ENCODE results near the gene CDH16.

The CDH16 gene

DNA sequence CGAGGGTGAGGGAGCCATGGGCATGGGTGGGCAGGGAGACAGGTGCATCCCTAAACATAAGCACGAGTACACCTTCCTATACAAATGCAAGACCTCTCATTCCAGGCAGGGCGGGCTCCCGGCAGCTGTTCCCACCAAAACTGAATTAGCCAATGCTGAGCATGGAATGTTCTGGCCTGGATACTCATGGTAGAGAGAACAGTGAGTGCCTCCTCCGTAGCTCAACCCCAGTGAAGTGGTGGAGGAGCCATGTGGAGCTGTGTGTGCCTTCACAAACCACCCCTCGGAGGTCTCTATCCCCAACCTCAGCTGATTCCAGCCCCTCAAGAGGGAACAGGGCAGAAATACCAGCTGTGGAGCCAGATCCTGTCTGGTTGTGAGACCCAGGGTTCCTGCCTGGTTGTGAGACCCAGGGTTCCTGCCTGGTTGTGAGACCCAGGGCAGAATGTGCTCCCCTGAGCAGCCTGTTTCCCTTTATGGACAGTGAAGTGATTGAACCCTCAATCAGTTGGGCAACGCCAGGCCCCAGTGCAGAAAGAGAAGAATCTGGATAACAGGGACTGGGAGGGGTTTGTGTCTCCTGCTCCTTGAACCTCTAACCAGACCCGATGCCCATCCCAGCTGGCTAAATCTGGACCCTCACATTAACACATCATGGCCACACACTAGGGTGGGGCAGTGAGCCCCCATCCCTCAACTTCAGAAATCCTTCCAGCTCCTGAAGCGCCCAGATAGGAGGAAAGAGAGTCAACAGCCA lies 2.4 kb upstream of the CDH16 start:
- no peak overlapping the region for H3K4me3 ChIP-seq (ENCODE audit: low read depth, low read length)
- no peak for TF ChIP-seq CTCF (IDR thresholded peaks at IDR 0.05; ENCODE audit: borderline replicate concordance, insufficient read depth, low read depth, low read length)

- TF ChIP-seq CTCF (IDR thresholded peaks at IDR 0.05; ENCODE audit: borderline replicate concordance, insufficient read depth, low read depth, low read length) = no peak
- H3K4me3 ChIP-seq (ENCODE audit: low read depth, low read length) = no peak overlapping the region
These were observed 1.6 kb upstream of the CDH16 start for GRCh38 chr16:66920299-66920590.

GRCh38 chr16:66919569-66920298 lies 1.0 kb upstream of the CDH16 start:
- no peak overlapping the region for H3K4me3 ChIP-seq (ENCODE audit: low read depth, low read length)
- TF ChIP-seq CTCF (IDR thresholded peaks at IDR 0.05; ENCODE audit: borderline replicate concordance, insufficient read depth, low read depth, low read length) = no peak

GRCh38 chr16:66918355-66918754 lies 330 bp downstream of the CDH16 start:
- TF ChIP-seq CTCF (IDR thresholded peaks at IDR 0.05; ENCODE audit: borderline replicate concordance, insufficient read depth, low read depth, low read length) = no peak
- no peak overlapping the region for H3K4me3 ChIP-seq (ENCODE audit: low read depth, low read length)

- no peak overlapping the region for H3K4me3 ChIP-seq (ENCODE audit: low read depth, low read length)
- no peak for TF ChIP-seq CTCF (IDR thresholded peaks at IDR 0.05; ENCODE audit: borderline replicate concordance, insufficient read depth, low read depth, low read length)
These were observed 944 bp downstream of the CDH16 start for GRCh38 chr16:66917741-66918140.

GRCh38 chr16:66916518-66916917 lies 2.2 kb downstream of the CDH16 start:
- no peak for TF ChIP-seq CTCF (IDR thresholded peaks at IDR 0.05; ENCODE audit: borderline replicate concordance, insufficient read depth, low read depth, low read length)
- no peak overlapping the region for H3K4me3 ChIP-seq (ENCODE audit: low read depth, low read length)

GRCh38 chr16:66915041-66915440 lies 3.6 kb downstream of the CDH16 start:
- TF ChIP-seq CTCF (IDR thresholded peaks at IDR 0.05; ENCODE audit: borderline replicate concordance, insufficient read depth, low read depth, low read length) = no peak
- no peak overlapping the region for H3K4me3 ChIP-seq (ENCODE audit: low read depth, low read length)
